ENCODE results near the gene C2orf42.

DNA sequence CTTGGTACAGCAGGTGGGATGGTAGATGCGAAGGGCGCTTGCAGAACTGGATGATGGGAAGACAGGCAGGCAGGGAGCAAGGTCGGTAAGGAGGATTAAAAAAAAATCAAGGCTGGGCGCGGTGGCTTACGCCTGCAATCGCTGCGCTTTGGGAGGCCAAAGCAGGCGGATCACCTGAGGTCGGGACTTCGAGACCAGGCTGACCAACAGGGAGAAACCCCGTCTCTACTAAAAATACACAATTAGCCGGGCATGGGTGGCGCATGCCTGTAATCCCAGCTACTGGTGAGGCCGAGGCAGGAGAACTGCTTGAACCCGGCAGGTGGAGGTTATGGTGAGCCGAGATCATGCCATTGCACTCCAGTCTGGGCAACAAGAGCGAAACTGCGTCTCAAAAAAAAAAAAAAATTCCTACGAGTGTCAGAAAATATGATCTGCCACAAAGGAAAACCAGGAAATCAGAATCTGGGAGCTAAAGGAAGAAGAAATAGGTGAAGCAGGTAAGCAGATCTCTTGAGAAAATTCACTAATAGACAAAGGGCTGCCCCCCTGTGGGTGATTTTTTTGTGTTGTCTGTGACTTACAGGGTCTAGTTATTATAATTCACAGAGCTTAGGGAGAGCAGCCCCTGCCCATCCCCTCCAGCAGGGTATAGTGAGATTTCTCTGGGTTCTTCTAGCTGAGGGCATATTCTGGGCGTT lies 46.2 kb downstream of the C2orf42 start:
- TF ChIP-seq, protein P1, sequence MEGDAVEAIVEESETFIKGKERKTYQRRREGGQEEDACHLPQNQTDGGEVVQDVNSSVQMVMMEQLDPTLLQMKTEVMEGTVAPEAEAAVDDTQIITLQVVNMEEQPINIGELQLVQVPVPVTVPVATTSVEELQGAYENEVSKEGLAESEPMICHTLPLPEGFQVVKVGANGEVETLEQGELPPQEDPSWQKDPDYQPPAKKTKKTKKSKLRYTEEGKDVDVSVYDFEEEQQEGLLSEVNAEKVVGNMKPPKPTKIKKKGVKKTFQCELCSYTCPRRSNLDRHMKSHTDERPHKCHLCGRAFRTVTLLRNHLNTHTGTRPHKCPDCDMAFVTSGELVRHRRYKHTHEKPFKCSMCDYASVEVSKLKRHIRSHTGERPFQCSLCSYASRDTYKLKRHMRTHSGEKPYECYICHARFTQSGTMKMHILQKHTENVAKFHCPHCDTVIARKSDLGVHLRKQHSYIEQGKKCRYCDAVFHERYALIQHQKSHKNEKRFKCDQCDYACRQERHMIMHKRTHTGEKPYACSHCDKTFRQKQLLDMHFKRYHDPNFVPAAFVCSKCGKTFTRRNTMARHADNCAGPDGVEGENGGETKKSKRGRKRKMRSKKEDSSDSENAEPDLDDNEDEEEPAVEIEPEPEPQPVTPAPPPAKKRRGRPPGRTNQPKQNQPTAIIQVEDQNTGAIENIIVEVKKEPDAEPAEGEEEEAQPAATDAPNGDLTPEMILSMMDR (IDR thresholded peaks at IDR 0.05; ENCODE audit: borderline replicate concordance, extremely low read depth, low read length, poor library complexity, severe bottlenecking) = no peak
- TF ChIP-seq EZH2 (IDR thresholded peaks at IDR 0.05; ENCODE audit: borderline replicate concordance, low read depth, low read length, severe bottlenecking) = no peak

Data from DND-41 (cell line).